Peyer's patch (tissue), 4 donors: ENCODE measurements around the gene NBPF20. TPM values are rescaled to one million over a fixed set of nuclear protein-coding genes. Genes with fewer than 3 reads are reported as not detected.
"Not testable (repeated sequence)": the region's sequence is repeated elsewhere in the genome, so short reads cannot be mapped to it uniquely, and the experiment has no call there.

Source experiments
- DNase-seq, 3 donors: peaks; one replicate each; pipeline ENCODE4 v3.0.0-alpha.2; 2017 to 2019
- H3K27ac ChIP-seq, 4 donors: fragments of 200-600 bp; sonication (generic); one replicate each; pipeline ENCODE4 v1.5.1; 2016 to 2019
- H3K27me3 ChIP-seq, 2 donors: fragments of 200-600 bp; sonication (generic); one replicate each; pipeline ENCODE4 v1.5.1; 2019
- H3K36me3 ChIP-seq, 3 donors: fragments of 200-600 bp; sonication (generic); one replicate each; pipeline ENCODE4 v1.5.1; 2016 to 2019
- H3K4me1 ChIP-seq, 4 donors: fragments of 200-600 bp; sonication (generic); one replicate each; pipeline ENCODE4 v1.5.1; 2016 to 2019
- H3K4me3 ChIP-seq, 4 donors: fragments of 200-600 bp; sonication (generic); 1 replicate in 3 of 4; 2 replicates in 1 of 4; pipeline ENCODE4 v1.5.1; 2016 to 2019; ENCODE audit warnings: mild to moderate bottlenecking in 1 of 4
- H3K9me3 ChIP-seq, 4 donors: fragments of 200-600 bp; sonication (generic); one replicate each; pipeline ENCODE4 v1.5.1; 2016 to 2019; ENCODE audit warnings: mild to moderate bottlenecking in 1 of 4
- total RNA-seq, 4 donors: library from RNA; depleted of rRNA; stranded (reverse); fragments of >200 nt; gene quantifications; one replicate each; pipeline ENCODE4 v1.1.0, GENCODE V29; 2016

The NBPF20 gene
- total RNA-seq, 4 donors from 2014 or later, result 1.6 to 10.7 (median 5.5) TPM

DNA sequence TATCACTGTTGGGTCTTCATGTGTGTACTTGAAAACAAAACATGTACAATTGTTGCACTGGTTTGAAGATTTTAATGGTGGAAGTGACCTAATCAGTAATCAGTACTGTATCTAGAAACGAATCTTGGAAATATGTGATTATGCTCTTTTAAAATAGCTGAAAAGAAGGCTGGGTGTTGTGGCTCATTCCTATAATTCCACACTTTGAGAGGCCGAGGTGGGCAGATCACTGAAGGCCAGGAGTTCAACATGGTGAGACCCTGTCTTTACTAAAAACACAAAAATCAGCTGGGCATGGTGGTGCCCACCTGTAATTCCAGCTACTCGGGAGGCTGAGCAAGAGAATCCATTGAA, 29.4 kb upstream of the NBPF20 start:
- not testable (repeated sequence) for H3K36me3 ChIP-seq, H3K27me3 ChIP-seq, H3K9me3 ChIP-seq, H3K27ac ChIP-seq, DNase-seq, H3K4me1 ChIP-seq, H3K4me3 ChIP-seq

DNA sequence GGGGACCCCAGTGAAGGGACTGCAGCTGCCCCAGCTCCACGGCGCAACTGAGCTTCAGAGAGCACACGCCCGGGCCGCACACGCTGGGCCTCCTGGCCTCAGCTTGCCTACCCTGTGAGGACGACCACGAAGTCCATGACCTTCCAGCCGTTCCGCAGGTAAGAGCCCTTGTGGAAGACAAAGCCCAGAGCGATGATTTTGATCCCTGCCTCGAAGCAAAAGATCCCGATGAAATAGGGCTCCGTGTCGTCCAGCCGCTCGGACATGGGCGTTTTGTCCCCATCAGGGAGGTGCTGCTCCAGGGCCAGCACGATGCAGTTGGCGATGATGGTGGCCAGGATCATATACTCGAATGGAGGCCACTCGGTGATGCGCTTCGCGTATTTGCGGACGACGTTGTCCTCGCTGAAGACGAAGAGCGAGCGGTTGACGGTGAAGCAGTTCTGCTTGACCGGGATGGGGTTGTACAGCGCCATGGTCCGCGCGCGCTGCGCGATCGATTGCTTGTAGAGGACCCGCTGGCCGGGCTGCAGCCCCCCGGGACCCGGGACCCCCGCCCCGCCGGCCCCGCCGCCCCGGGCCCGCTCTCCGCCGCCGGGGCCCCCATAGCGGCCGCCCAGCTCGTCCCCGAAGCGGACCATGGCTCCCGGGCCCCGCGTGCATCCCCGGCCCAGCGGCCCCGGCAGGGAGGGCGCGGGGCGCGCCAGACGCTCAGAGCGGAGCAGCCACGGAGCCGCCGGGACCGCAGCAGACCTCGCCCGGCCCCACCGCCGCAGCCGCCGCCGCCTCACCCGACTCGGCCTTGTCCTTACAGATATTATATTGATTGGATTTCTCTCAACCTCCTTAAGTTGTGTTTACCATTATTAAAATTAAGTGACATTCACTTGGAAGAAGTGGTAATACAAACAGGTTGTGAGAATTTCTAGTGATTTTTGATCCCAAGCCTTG, 28.7 kb upstream of the NBPF20 start:
- not testable (repeated sequence) for H3K27ac ChIP-seq, H3K27me3 ChIP-seq, H3K9me3 ChIP-seq, H3K36me3 ChIP-seq, H3K4me1 ChIP-seq, H3K4me3 ChIP-seq
- peak in 1 of 3 donors; percentile 31 for DNase-seq

DNA sequence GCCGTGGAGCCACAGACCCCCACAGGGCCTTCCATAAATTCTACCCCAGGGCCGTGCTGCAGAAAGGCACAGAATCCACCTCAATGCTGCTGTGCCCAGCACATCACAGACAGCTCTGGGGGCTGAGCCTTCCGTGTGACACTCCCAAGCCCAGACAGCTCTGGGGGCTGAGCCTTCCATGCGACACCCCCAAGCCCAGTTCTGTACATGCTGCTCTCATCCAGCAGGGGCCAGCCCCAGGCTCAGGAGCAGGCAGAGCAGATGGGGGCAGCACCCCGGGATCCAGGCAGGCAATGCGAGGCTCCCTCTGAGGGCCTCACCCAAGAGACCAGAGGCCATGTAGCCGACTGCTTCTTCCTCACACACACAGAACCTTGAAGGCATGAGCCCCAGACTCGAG, 27.1 kb upstream of the NBPF20 start:
- H3K9me3 ChIP-seq, H3K4me3 ChIP-seq, DNase-seq, H3K36me3 ChIP-seq, H3K27me3 ChIP-seq, H3K4me1 ChIP-seq, H3K27ac ChIP-seq: not testable (repeated sequence)

DNA sequence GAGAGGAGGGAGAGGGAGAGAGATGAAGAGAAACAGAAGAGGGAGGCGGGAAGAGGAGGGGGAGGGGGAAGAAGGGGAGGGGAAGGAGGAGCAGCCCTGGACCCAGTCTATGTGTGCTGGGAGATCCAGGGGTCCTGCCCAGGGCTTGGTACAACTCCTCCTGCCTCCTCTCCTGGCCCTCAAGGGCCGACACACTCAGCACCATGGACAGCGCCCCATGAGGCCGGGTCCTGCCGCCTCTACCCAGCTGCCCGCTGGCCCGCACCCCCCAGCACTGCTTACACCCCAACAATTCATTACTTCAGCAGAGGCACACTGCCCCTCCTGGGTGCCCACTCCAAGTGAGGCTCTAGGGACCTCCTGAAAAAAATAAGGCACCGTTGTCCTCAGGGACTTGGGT, 26.5 kb upstream of the NBPF20 start:
- DNase-seq, H3K9me3 ChIP-seq, H3K27me3 ChIP-seq, H3K4me3 ChIP-seq, H3K27ac ChIP-seq, H3K4me1 ChIP-seq, H3K36me3 ChIP-seq: not testable (repeated sequence)

DNA sequence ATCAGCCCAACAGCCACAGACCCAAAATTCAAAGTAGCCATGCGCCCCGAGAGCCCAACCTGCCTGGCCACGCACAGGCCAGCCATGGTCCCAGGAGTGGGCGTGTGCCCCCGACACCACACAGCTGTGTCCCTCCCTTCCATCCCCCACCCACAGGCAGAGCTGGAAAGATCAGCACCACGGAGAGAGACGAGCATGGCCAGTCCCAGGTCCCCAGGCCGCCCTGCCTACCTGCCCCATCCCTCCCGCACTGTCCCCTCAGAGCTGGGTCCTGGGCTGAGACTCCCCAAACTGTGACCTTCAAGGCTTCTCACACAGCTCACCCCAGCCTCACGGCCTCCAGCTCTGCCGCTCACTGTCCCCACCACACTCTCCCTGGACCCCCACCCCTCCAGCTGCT, 19.8 kb upstream of the NBPF20 start:
- not testable (repeated sequence) for H3K27ac ChIP-seq, DNase-seq, H3K4me1 ChIP-seq, H3K27me3 ChIP-seq, H3K9me3 ChIP-seq, H3K4me3 ChIP-seq, H3K36me3 ChIP-seq

DNA sequence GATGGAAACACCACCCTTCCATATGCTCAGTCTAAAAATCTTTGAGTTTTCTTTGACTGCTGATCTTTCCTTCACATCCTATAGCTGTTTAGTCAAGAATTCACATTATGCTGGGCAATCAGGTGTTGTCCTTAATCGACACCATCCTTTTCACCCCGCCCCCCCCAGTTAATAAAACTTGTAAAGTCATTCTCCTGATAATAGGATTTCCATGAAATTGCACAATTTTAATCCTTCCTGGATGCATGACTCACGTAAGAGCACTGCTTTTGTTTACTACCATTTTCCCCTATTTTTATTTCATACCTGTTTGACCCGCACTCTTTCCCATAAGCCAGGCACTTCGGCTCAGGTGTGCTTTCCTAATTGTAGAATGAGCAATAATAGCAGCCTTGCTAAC, 16.9 kb upstream of the NBPF20 start:
- not testable (repeated sequence) for H3K27ac ChIP-seq, H3K4me1 ChIP-seq, H3K4me3 ChIP-seq, DNase-seq, H3K9me3 ChIP-seq, H3K36me3 ChIP-seq, H3K27me3 ChIP-seq

DNA sequence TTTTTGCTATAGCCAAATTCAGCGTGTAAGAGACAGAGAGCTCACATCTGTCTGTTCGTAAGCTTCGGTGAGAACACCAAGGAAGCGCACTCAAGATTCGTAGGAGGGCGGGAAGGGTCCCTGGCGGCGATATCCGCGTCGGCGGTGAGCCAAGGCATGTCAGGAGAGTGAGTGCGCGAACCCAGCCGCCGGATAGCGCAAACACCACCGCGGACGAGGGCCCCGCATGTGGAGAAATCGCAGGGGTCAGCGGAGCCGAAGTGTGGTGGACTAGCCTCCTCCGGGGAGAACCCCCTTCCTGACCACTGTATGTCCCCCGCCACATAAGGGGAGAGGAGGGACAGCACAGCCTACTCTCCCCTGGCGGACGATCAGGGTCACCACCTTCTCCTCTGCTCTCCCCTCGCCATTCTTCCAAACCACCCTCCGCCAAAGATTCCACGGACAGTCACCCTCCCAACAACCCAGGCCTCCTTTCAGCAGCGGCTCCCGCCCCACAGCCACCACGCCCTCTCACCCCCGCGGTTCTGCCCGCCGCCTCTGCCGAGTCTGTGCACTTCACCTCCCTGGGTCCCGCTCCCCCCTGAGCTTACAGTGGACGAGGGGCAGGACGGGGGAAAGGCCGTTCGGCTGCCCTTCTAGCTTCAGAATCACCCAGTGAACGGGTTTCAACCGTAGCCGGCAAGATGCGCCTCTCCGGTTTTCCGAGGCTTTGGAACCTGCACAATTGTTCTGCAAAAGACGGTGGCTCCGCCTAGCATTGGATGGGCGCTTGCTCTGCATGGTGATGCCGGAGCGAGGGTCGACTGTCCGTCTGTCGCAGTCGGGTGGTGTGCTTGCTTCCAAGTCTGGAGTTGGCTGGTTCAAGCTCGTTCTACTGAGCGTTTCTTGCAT, 6.2 kb upstream of the NBPF20 start:
- H3K27me3 ChIP-seq, H3K27ac ChIP-seq, H3K4me1 ChIP-seq, H3K36me3 ChIP-seq: not testable (repeated sequence)
- peaks cover 0 to 11% (median 4%) of the 10 kb centered on the region in 4 donors for H3K9me3 ChIP-seq
- DNase-seq, result peak in 1 of 3 donors; percentile 15
- peak overlapping the region in 2 of 4 donors; percentile 27 to 29 for H3K4me3 ChIP-seq

DNA sequence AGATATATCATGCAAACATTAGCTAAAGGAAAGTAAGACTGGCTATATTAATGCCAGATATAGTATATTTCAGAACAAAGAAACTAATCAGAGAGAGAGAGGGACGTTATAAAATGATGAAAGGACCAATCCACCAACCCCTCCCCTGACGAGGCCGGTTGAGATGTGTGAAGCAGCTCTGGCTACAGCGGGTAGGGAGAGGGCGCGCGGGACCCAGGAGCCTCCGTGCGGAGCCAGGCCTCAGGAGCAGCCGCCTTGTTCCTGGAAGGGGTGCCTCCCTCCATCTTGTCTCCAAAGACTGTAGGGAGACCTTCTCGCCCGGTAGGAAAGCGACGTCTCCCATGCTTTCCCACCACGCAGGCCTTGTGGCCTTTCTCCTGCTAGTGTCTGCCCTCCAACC, 5.4 kb upstream of the NBPF20 start:
- H3K4me3 ChIP-seq, H3K4me1 ChIP-seq, H3K27me3 ChIP-seq: not testable (repeated sequence)

DNA sequence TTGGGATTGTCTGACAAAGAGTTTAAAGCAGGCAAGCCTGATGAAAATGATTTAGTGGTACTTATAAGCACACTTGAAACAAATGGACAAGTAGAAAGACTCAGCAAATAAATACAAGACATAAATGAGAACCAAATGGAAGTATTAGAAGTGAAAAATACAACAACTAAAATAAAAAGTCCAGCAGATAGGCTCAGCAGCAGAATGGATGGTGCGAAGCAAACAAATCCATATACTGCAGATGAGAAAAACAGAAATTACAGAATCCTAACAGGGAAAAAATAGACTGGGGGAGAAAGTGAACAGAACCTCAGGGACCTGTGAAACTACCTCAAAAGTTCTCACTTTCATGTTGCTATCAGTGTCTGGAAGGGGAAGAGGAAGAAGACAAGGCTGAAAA, 3.9 kb upstream of the NBPF20 start:
- not testable (repeated sequence) for H3K4me3 ChIP-seq, H3K36me3 ChIP-seq, DNase-seq, H3K27ac ChIP-seq, H3K27me3 ChIP-seq
- peaks cover 0 to 10% (median 2%) of the 10 kb centered on the region in 4 donors for H3K4me1 ChIP-seq
- peaks cover 0 to 11% (median 4%) of the 10 kb centered on the region in 4 donors for H3K9me3 ChIP-seq

More for the DNA sequence above, 5.4 kb upstream of the NBPF20 start:
- H3K27ac ChIP-seq, H3K36me3 ChIP-seq, DNase-seq: not testable (repeated sequence)
- H3K9me3 ChIP-seq, result peaks cover 0 to 11% (median 4%) of the 10 kb centered on the region in 4 donors

DNA sequence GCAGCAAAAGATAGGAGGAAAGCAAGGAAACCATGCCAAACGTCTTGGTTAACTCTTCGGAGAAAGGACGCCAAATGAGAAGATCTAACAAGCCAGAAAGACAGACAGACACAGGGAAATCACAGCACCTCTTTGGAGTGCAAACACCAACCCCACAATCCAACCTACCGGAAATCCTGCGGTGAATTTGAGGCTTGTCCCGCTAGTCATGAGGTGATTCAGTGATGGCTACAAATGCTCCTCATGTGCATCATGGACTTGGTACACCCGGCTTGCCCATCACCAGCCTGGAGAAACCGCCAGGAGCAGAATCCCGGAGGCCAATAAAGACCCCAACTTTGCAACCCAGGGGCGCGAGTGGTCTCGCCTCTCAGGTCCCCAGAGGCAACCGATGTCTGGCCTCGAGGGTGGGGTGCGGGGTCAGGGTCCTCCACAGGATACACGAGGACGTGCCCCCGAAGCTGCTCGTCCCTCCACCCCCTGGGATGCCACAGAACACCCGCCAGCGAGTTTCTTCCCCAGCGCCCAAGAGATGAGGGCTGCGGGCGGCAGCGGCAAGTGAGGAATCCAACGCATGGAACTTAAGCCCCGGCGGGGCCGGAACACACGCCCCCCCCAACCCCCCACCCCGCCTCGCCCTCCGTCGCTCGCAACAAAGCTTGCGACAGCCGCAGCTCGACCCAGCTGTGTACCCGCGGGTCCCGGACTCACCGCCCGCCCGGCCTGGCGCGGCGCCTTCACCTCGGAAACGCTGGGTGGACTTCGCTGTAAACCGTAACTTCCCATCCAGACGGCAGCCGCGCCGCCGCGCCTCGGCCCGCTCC, 579 bp downstream of the NBPF20 start:
- Histone ChIP-seq H3K27ac (peak overlapping the region in 3 of 4 donors; percentile 22 to 71 (median 69)), H3K4me3 (peak overlapping the region; percentile 43 to 83 (median 62)), H3K9me3 (peaks cover 0 to 11% (median 4%) of the 10 kb centered on the region in 4 donors)
- H3K27me3 ChIP-seq, H3K36me3 ChIP-seq, H3K4me1 ChIP-seq: not testable (repeated sequence)
- DNase-seq, result peak; percentile 32 to 53 (median 41)

DNA sequence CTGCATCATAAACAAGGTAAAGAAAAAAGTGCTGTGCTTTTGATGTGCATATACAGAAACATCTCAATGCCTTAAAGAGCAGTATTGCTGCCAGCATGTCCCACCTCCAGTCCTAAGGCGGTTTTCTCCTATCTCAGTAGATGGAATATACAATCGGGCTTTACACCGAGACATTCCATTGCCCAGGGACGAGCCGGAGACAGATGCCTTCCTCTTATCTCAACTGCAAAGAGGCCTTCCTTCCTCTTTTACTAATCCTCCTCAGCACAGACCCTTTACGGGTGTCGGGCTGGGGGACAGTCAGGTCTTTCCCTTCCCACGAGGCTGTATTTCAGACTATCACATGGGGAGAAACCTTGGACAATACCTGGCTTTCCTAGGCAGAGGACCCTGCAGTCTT, 10.3 kb downstream of the NBPF20 start:
- not testable (repeated sequence) for H3K4me3 ChIP-seq, H3K36me3 ChIP-seq, DNase-seq, H3K9me3 ChIP-seq, H3K27me3 ChIP-seq, H3K27ac ChIP-seq, H3K4me1 ChIP-seq

DNA sequence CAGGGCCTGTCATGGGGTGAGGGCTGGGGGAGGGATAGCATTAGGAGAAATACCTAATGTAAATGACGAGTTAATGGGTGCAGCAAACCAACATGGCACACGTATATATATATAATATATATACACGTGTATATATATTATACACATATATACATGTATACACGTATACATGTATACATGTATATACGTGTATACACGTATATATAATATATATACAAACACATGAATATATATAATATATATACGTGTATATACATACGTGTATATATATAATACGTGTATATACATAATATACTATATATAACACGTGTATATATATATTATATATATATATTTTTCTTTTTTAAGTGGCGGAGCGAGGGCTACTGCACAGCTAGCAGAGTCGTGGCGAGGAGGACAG, 18.1 kb downstream of the NBPF20 start:
- H3K27me3 ChIP-seq, H3K36me3 ChIP-seq, DNase-seq, H3K9me3 ChIP-seq, H3K27ac ChIP-seq, H3K4me3 ChIP-seq, H3K4me1 ChIP-seq: not testable (repeated sequence)

DNA sequence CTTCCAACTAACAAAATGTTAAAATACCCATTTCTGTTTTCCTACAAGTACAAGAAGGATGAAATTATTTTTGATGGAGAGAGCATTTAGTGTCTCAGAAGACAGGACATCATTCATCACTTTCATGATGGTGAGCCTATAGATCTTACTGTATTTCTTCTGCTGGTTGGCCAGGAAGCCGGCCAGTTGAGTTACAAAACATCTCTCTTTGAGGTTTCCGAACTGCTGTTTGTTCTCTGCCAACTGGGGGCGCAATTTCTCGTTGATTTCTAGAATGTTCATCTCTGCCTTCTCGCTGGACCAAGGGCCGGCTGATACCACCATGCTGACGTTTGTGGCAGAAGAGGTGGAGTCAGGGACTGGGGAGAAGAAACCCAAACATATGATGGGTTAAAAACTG, 20.5 kb downstream of the NBPF20 start:
- H3K36me3 ChIP-seq, H3K9me3 ChIP-seq, H3K27me3 ChIP-seq, H3K4me3 ChIP-seq, DNase-seq, H3K27ac ChIP-seq, H3K4me1 ChIP-seq: not testable (repeated sequence)

DNA sequence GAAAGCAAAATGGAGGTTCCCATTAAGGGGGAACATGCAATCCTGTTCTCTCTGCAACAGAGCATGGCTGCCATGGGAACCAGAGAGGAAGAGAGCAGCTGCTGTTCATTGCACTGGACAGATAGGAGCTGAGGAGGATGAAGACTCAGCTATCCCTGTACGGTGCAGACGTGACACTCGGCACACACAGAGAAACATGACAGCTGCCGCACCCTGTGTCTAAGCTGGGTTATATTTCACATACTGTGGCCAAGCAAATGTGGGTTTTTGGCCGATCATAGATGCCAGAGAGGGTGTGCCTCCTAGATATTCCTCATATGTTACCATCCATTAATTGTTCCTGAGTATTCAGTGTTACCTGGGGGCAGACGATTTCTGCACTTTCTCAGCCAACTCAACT, 24.7 kb downstream of the NBPF20 start:
- H3K9me3 ChIP-seq, H3K4me3 ChIP-seq, H3K27me3 ChIP-seq, H3K4me1 ChIP-seq, H3K27ac ChIP-seq, H3K36me3 ChIP-seq, DNase-seq: not testable (repeated sequence)
